GM23338 (cell line): ENCODE data around the gene PFKP. TPM values are rescaled to one million over a fixed set of nuclear protein-coding genes. Genes with fewer than 3 reads are reported as not detected.
"Not testable (repeated sequence)": the region's sequence is repeated elsewhere in the genome, so short reads cannot be mapped to it uniquely, and the experiment has no call there.

Experiments
- ATAC-seq: fragments of 200-7000 bp; cut with Tn5 transposase; 3 replicates; pipeline ENCODE4 v1.9.1; 2020
- DNase-seq: peaks from one replicate; pipeline ENCODE4 v3.0.0-alpha.2; 2015; ENCODE audit warnings: low spot score
- H2AFZ ChIP-seq: fragments of 200-600 bp; sonication (generic); 2 replicates; pipeline ENCODE4 v1.8.0; 2016; ENCODE audit warnings: antibody characterized with exemption, mild to moderate bottlenecking, moderate library complexity
- H3F3A ChIP-seq: fragments of 200-600 bp; sonication (generic); replicated peaks from 2 replicates; pipeline ENCODE4 v1.8.0; 2017; ENCODE audit warnings: antibody characterized with exemption, mixed run types, low read depth
- H3K27ac ChIP-seq: fragments of 200-600 bp; sonication (generic); 2 replicates; pipeline ENCODE4 v1.6.1; 2016; ENCODE audit warnings: low read depth
- H3K27me3 ChIP-seq: fragments of 200-600 bp; sonication (generic); 2 replicates; pipeline ENCODE4 v1.8.0; 2016; ENCODE audit warnings: mild to moderate bottlenecking, mixed run types, moderate library complexity; ENCODE audit not compliant: insufficient read depth
- H3K36me3 ChIP-seq: fragments of 200-600 bp; sonication (generic); 2 replicates; pipeline ENCODE4 v1.8.0; 2016; ENCODE audit warnings: mild to moderate bottlenecking; ENCODE audit not compliant: insufficient read depth
- H3K4me1 ChIP-seq: fragments of 200-600 bp; sonication (generic); 2 replicates; pipeline ENCODE4 v1.8.0; 2016; ENCODE audit warnings: mild to moderate bottlenecking, moderate library complexity; ENCODE audit not compliant: insufficient read depth
- H3K4me2 ChIP-seq: fragments of 200-600 bp; sonication (generic); 2 replicates; pipeline ENCODE4 v1.7.1; 2017; ENCODE audit warnings: mixed run types
- H3K4me3 ChIP-seq: fragments of 200-600 bp; sonication (generic); 2 replicates; pipeline ENCODE4 v1.6.1; 2016; ENCODE audit warnings: mixed run types
- H3K79me2 ChIP-seq: fragments of 200-600 bp; sonication (generic); replicated peaks from 2 replicates; pipeline ENCODE4 v1.8.0; 2017; ENCODE audit warnings: mild to moderate bottlenecking; ENCODE audit not compliant: insufficient read depth
- H3K9me2 ChIP-seq: fragments of 200-600 bp; sonication (generic); 2 replicates; pipeline ENCODE4 v1.8.0; 2017; ENCODE audit not compliant: insufficient read depth
- H4K20me1 ChIP-seq: fragments of 200-600 bp; sonication (generic); replicated peaks from 2 replicates; pipeline ENCODE4 v1.8.0; 2017; ENCODE audit warnings: mild to moderate bottlenecking; ENCODE audit not compliant: insufficient read depth
- H3K27ac Mint-ChIP-seq: 2 replicates; pipeline ENCODE4 v1.8.0; 2020; ENCODE audit warnings: inconsistent platforms, mild to moderate bottlenecking, moderate library complexity, mixed read lengths
- H3K27me3 Mint-ChIP-seq: 3 replicates; pipeline ENCODE4 v1.8.0; 2022; ENCODE audit warnings: low read depth, mild to moderate bottlenecking, moderate library complexity, mixed read lengths, inconsistent platforms; ENCODE audit not compliant: insufficient read depth, poor library complexity
- H3K36me3 Mint-ChIP-seq: 3 replicates; pipeline ENCODE4 v1.8.0; 2021; ENCODE audit warnings: low read depth, mild to moderate bottlenecking, inconsistent platforms, moderate library complexity, mixed read lengths
- H3K4me1 Mint-ChIP-seq: 3 replicates; pipeline ENCODE4 v1.8.0; 2020; ENCODE audit warnings: mild to moderate bottlenecking, inconsistent platforms, mixed read lengths
- H3K4me3 Mint-ChIP-seq: 3 replicates; pipeline ENCODE4 v1.8.0; 2021; ENCODE audit warnings: moderate library complexity, mild to moderate bottlenecking, inconsistent platforms, mixed read lengths
- H3K9me3 Mint-ChIP-seq: 3 replicates; pipeline ENCODE4 v1.8.0; 2020; ENCODE audit warnings: moderate library complexity, mild to moderate bottlenecking, inconsistent platforms, mixed read lengths
- ETS1 ChIP-seq: IDR thresholded peaks from 2 replicates; pipeline ENCODE4 v1.6.1; 2016; ENCODE audit warnings: antibody characterized with exemption
- STAT1 ChIP-seq: IDR thresholded peaks from one replicate; pipeline ENCODE4 v1.6.1; 2016; ENCODE audit warnings: antibody characterized with exemption; ENCODE audit not compliant: unreplicated experiment
- ZNF462 ChIP-seq: fragments of 250-450 bp; sonication (Bioruptor Pico); IDR thresholded peaks from 2 replicates; pipeline ENCODE4 v1.5.0; 2020; ENCODE audit warnings: mild to moderate bottlenecking, moderate library complexity
- polyA plus RNA-seq: library from polyadenylated mRNA; unstranded; fragments of >200 nt; fragmentation: Nextera tagmentation; extraction: Ambion mirVana; gene quantifications from 2 replicates; pipeline ENCODE4 v1.2.1, GENCODE V29; 2016
- total RNA-seq: library from RNA; depleted of rRNA; stranded (reverse); fragments of >200 nt; shearing (Covaris generic); gene quantifications from 2 replicates; pipeline ENCODE4 v1.2.3, GENCODE V29; 2014

The PFKP gene
- total and polyA plus RNA-seq, 2 experiments from 2014 or later = 56.3 to 120 TPM

GRCh38 chr10:3105905-3106304 lies 38.6 kb downstream of the PFKP start (continued):
- TF ChIP-seq ZNF462 = no peak
- no peak for TF ChIP-seq STAT1
- TF ChIP-seq ETS1 = no peak

GRCh38 chr10:3106328-3106727 lies 39.0 kb downstream of the PFKP start:
- not testable (repeated sequence) for H3K9me3 Mint-ChIP-seq, H3K4me3 ChIP-seq, DNase-seq, H3K4me2 ChIP-seq, H3K79me2 ChIP-seq, H3K27ac Mint-ChIP-seq, H3K9me2 ChIP-seq, H3K4me1 Mint-ChIP-seq, H2AFZ ChIP-seq, H3K27ac ChIP-seq, H3K4me3 Mint-ChIP-seq, H3K4me1 ChIP-seq, H3K27me3 Mint-ChIP-seq, H3F3A ChIP-seq, ATAC-seq, H3K27me3 ChIP-seq
- Histone ChIP-seq H4K20me1 (peaks cover 18% of the 10 kb centered on the region), H3K36me3 (peaks cover 14% of the 10 kb centered on the region; the same call in 1 of the 2 replicates)
- peaks cover 83% of the 10 kb centered on the region for H3K36me3 Mint-ChIP-seq
